Stimulated activated CD4-positive, alpha-beta T cell treated with anti-CD3 and anti-CD28 coated beads, Interleukin-2, amount 100 ng/mL, for 24 hours (primary cell): ENCODE measurements around the gene CYB5R4.
"Not testable (repeated sequence)": the region's sequence is repeated elsewhere in the genome, so short reads cannot be mapped to it uniquely, and the experiment has no call there.

ENCODE experiments used
- DNase-seq, 2 donors: peaks; one replicate each; pipeline ENCODE4 v3.0.0-alpha.2; 2020

CYB5R4 gene

GRCh38 chr6:83917001-83917400 is 57.5 kb downstream of the CYB5R4 start:
- DNase-seq = no peak

- no peak for DNase-seq
Measured at GRCh38 chr6:83920017-83920416, 60.5 kb downstream of the CYB5R4 start.

DNA sequence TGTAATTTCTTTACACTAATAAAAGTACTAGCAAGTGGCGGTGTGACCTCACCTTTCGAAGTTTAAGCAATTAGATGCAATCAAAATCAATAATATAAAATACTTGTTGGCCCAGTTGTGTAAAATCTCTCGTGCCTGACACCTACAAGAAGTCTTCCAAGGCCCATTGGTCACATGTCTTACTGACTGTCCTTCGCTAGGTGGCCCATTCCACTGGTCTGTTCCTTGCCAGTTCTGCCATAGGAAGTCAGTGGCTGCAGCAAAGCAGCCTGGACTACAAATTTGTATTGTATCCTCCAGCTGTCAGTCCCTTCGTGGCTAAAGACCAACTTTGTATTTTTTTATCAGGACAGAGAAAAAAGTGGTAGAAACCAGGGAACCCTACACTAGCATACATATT is 61.8 kb downstream of the CYB5R4 start:
- no peak for DNase-seq

DNA sequence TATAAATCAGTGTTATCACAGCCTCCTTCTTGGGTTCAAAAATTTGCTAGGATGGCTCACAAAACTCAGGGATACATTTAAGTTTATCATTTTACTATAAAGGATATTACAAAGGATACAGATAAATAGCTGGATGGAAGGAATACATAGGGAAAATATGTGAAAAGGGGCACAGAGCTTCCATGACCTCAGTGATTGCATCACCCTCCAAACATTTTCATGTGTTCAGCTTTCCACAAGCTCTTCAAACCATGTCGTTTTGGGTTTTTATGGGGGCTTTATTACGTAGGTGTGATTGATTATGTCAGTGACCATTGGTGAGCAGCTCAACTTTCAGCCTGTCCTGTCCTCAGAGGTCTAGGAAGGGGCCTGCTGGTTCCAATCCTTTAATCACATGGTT is 68.0 kb downstream of the CYB5R4 start:
- no peak for DNase-seq

DNA sequence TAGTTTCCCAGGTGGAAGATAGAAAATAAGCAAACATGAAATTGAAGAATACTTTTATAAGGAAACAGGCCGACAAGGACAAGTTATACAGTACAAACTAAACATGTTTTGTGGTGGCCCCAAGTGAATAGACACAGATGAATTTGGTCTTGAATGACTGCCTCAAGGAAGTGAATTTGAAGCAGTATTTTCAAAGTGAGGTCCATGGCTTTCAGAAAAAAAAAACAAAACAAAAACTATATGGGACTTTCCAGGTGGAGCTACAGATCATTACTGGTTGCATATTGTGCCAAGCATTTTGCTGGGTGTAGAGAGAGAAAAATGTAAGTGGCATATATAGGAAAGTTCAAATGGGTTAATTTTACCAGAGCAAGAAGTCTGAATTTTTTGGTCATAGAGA is 68.8 kb downstream of the CYB5R4 start:
- no peak for DNase-seq

DNA sequence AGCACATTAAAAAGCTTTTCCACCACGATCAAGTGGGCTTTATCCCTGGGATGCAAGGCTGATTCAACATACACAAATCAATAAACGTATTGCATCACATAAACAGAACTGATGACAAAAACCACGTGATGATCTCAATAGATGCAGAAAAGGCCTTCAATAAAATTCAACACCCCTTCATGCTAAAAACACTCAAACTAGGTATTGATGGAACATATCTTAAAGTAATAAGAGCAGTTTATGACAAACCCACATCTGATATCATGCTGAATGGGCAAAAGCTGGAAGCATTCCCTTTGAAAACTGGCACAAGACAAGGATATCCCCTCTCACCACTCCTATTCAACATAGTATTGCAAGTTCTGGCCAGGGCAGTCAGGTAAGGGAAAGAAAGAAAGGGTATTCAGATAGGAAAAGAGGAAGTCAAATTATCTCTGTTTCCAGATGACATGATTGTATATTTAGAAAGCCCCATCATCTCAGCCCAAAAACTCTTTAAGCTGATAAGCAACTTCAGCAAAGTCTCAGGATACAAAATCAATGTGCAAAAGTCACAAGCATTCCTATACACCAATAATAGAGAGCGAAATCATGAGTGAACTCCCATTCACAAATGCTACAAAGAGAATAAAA is 86.8 kb downstream of the CYB5R4 start:
- not testable (repeated sequence) for DNase-seq

DNA sequence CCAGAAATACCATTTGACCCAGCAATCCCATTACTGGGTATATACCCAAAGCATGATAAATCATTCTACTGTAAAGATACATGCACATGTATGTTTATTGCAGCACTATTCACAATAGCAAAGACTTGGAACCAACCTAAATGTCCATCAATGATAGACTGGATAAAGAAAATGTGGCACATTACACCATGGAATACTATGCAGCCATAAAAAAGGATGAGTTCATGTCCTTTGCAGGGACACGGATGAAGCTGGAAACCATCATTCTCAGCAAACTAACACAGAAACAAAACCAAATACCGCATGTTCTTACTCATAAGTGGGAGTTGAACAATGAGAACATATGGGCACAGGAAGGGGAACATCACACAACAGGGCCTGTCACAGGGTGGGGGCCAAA is 88.5 kb downstream of the CYB5R4 start:
- DNase-seq = not testable (repeated sequence)

- DNase-seq = no peak
Measured at GRCh38 chr6:83948851-83949250, 89.4 kb downstream of the CYB5R4 start.

- not testable (repeated sequence) for DNase-seq
Measured at GRCh38 chr6:83951423-83951822, 91.9 kb downstream of the CYB5R4 start.

DNA sequence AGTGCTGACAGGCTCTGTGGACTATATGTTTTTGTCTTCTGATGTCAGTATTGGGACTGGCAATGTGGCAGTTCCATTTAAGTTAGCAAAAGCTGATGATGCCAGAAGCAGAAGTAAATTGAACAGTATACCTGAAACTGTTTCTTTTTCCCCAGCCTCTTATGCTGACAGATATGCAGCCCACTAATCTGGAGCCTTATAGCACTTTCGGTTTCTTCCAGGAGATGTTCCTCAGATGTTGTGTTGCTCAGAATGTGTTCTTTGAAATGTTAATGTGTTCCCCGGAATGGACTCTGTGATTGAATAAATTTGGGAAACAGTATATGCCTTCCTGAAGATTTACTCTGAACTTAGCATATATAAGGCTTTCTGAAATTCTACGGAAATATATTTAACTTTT is 93.3 kb downstream of the CYB5R4 start:
- DNase-seq = no peak

GRCh38 chr6:83954371-83954770 is 94.9 kb downstream of the CYB5R4 start:
- DNase-seq = no peak

DNA sequence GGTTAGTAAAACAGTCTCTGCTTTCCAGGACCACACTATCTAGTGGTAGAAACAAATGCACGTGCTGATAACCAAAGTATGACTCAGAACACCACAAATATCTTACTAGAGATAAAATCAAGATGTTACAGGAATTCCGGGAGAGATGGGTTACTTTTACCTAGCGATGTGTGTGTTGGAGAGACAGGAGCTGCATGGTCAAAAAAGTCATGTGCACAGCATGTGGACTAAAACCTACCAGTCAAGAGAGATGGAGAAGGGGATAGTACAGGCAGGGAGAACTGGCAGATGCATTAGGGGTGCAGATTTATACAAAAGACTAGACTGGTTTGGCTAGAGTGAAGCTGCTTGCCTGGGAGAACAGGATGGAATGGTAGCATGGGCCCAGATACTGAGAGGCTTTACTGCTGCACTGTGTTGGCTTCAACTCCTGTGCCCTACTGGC is 98.8 kb downstream of the CYB5R4 start:
- no peak for DNase-seq

- no peak for DNase-seq
Measured at GRCh38 chr6:83960664-83961063, 101.2 kb downstream of the CYB5R4 start.

- no peak for DNase-seq
Measured at GRCh38 chr6:83962582-83962981, 103.1 kb downstream of the CYB5R4 start.

DNA sequence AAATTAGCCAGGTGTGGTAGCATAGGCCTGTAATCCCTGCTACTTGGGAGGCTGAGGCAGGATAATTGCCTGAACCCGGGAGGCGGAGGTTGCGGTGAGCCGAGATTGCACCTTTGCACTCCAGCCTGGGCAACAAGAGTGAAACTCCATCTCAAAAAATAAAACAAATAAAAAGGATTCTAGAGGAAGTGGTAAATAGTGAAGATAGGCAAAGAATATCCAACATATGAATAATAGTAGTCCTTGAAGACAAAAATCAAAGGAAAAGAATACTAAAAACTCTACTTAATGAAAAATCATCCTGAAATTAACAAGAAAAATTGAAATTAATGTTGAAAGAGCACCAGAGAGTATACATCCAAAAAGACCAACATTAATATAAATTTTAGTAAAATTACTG is 107.0 kb downstream of the CYB5R4 start:
- DNase-seq = no peak

- DNase-seq = no peak
Measured at GRCh38 chr6:83970582-83970981, 111.1 kb downstream of the CYB5R4 start.

DNA sequence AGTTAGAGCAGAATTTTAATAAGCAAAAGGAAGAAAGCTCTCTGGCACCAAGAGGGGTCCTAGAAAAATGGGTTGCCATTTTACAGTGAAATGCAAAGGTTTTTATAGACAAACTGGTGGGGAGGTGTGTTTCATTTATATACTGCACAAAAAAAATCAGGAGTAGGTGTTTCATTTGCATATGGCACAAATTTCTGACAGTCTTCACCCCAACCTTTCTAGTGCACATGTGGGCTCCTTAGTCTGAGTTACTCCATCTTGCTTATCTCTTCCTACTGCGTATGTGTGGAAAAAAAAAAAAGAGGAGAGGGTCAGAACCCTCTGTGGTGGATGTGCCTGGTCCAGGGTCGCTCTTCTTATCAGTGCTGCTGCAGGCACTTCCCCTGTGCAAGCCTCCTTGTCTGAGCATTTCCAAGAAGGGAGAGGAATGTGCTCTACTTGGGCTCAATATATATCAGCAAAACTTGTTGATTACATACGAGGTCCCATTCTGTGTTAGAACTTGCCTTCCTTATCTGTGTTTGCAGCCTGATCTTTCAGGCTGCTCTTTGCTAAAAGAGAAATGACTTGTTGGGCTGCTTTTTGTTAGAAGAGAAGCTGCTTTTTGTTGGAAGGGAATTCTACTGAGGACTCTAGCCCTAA is 115.0 kb downstream of the CYB5R4 start:
- no peak for DNase-seq

DNA sequence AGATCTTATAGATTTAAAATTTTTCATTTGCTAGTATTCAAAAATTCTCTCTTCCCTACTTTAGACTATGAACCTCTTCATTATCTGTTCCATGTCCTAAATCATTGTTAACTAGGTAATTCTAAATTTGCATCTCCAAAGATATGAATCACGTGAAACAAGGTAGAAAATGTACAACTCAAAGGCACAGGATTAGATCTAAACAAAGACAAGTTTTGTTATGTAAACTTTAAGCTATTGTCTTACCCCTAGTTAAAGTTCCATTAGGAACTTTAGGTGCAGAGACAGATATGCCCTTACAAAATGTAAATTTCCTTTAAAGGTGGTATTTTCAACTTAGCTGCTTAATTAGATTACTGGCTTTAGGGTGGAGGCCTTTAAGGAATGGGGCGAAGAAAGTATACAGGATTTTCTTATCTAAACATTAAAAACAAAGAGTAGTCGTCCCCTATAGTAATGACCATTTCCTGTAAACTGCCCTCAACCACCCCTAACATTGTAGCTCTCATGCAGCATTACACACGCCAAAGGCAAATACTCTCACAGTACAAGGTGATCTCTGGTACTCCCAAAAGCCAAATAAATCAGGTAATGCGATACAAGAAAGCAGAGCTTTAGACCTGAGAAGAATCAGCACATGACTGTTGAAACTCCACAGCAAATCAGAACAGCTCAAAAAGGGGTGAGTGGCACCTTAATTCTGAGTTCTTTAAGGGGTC is 116.7 kb downstream of the CYB5R4 start:
- no peak for DNase-seq

GRCh38 chr6:83976871-83977270 is 117.4 kb downstream of the CYB5R4 start:
- no peak for DNase-seq

DNA sequence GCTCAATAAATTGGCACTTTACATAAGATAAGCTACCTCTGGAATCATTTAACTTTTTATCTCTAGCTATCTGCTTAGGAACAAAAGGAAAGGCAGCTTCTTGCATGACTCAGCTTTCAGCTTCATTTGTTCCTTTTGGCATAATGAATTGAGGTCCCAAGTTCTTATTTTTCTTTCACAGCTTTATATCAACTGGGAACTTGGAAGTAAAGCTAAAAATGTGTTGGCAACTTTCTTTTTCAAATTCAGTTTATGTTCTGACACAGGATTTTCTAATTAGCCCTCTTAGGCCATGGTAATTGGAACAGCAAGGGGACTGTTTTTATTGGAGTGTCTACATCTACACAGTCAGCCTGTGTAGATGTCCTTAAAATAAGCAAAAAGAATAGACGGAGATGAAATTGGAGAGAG is 118.8 kb downstream of the CYB5R4 start:
- DNase-seq = no peak

- no peak for DNase-seq
Measured at GRCh38 chr6:83978997-83979396, 119.5 kb downstream of the CYB5R4 start.

DNA sequence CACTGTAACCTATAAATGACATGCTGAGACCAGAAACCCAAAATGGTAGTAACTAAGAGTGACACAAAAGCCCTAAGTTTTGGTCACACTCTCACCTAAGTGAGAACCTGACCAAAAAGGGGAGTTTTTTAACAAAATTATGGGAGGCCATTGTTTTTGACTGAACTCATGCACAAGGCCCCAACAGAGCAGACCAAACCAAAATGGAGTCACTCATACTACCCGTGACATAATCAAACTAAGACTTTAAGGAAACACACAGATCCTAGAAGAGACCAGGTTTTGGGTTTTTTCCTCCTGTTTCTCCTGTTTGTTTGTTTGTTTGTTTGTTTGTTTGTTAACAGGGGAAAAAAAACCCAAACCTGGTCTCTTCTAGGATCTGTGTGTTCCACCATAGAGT is 124.9 kb downstream of the CYB5R4 start:
- DNase-seq = no peak

DNA sequence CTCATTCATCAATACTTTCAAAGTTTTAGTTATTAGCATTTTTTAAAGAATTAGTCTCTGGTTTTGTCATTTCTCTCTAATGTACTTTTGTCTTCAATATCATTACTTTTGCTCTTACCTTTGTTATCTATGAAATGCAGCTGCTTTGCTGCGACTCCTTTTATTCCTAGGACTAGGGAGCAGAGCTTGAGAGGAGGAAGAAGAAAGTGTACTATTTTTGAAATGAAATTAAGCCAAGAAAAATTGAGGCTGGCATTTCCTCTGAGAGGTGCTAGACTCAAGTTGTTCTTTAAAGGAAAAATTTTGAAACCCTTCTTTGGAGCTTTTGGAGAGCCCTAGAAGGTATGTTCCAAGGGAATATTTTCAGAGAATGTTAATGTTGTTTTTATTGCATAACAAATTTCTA is 125.8 kb downstream of the CYB5R4 start:
- no peak for DNase-seq

- no peak for DNase-seq
Measured at GRCh38 chr6:83985715-83986114, 126.2 kb downstream of the CYB5R4 start.
